AG04450 (cell line): Measurements from ENCODE around the gene PITPNM3. TPM values are rescaled to one million over a fixed set of nuclear protein-coding genes. Genes with fewer than 3 reads are reported as not detected.

Experiments used
- CTCF ChIA-PET: fragments of 300-600, 350-600 bp; formaldehyde crosslinking; extraction: SDS; loops from one replicate; lab custom pipeline; 2022; ENCODE audit warnings: antibody characterized with exemption, inconsistent platforms; lab: Charles Lee
- POLR2A ChIA-PET: fragments of 350-600 bp; formaldehyde crosslinking; extraction: SDS; loops from one replicate; lab custom pipeline; 2021; ENCODE audit warnings: antibody characterized with exemption, inconsistent platforms; lab: Yijun Ruan, JAX
- DNase-seq: peaks from one replicate; pipeline ENCODE4 v3.0.0-alpha.2; 2011; ENCODE audit warnings: low read depth, low spot score
- H3K27ac ChIP-seq: one replicate; pipeline ENCODE4 v1.5.1; 2012; ENCODE audit warnings: low read depth, low read length, control low read depth
- H3K27me3 ChIP-seq: one replicate; pipeline ENCODE4 v1.6.0; 2012; ENCODE audit warnings: low read length; ENCODE audit not compliant: control insufficient read depth, insufficient read depth
- H3K4me3 ChIP-seq: 2 replicates; pipeline ENCODE4 v1.5.1; 2011; ENCODE audit warnings: mild to moderate bottlenecking, low read depth, low read length, control low read depth
- H3K9me3 ChIP-seq: 2 replicates; pipeline ENCODE4 v1.5.1; 2012; ENCODE audit warnings: low read length; ENCODE audit not compliant: control insufficient read depth, insufficient read depth
- CTCF ChIP-seq: IDR thresholded peaks from 2 replicates; pipeline ENCODE4 v1.5.1; 2011; ENCODE audit warnings: low read depth, low read length, control low read depth, inconsistent platforms
- polyA plus RNA-seq: library from polyadenylated mRNA; depleted of rRNA; stranded (reverse); fragments of >200 nt; gene quantifications from 2 replicates; pipeline ENCODE4 v1.2.3, GENCODE V29; 2011

The PITPNM3 gene
- polyA plus RNA-seq, 1 experiment: 0.38 TPM

GRCh38 chr17:6547336-6547735, 9.0 kb downstream of the PITPNM3 start:
- Histone ChIP-seq H3K27ac (no peak overlapping the region), H3K27me3 (peaks cover 9% of the 10 kb centered on the region), H3K9me3 (no peaks in the 10 kb centered on the region), H3K4me3 (no peak overlapping the region)
- ChIA-PET CTCF (no interaction called here), POLR2A (no interaction called here)
- no peak for TF ChIP-seq CTCF
- DNase-seq: no peak

GRCh38 chr17:6546069-6546718, 10.2 kb downstream of the PITPNM3 start:
- POLR2A ChIA-PET: no interaction called here
- H3K27me3 ChIP-seq: peaks cover 9% of the 10 kb centered on the region
- DNase-seq: no peak
- H3K9me3 ChIP-seq: no peaks in the 10 kb centered on the region
- no peak for TF ChIP-seq CTCF
- CTCF ChIA-PET: no interaction called here
- H3K4me3 ChIP-seq: no peak overlapping the region
- no peak overlapping the region for H3K27ac ChIP-seq

GRCh38 chr17:6545291-6545690, 11.1 kb downstream of the PITPNM3 start:
- ChIA-PET POLR2A (no interaction called here), CTCF (no interaction called here)
- no peak overlapping the region for H3K4me3 ChIP-seq
- peaks cover 9% of the 10 kb centered on the region for H3K27me3 ChIP-seq
- TF ChIP-seq CTCF: no peak
- no peaks in the 10 kb centered on the region for H3K9me3 ChIP-seq
- no peak for DNase-seq
- H3K27ac ChIP-seq: no peak overlapping the region

- ChIA-PET POLR2A (no interaction called here), CTCF (no interaction called here)
- no peak for DNase-seq
- no peak for TF ChIP-seq CTCF
- peaks cover 11% of the 10 kb centered on the region for H3K27me3 ChIP-seq
- peaks cover 1% of the 10 kb centered on the region for H3K9me3 ChIP-seq
- no peak overlapping the region for H3K27ac ChIP-seq
- no peak overlapping the region for H3K4me3 ChIP-seq
Measured at GRCh38 chr17:6544011-6544370, 12.4 kb downstream of the PITPNM3 start.

GRCh38 chr17:6543079-6544010, 13.0 kb downstream of the PITPNM3 start:
- ChIA-PET POLR2A (no interaction called here), CTCF (no interaction called here)
- Histone ChIP-seq H3K9me3 (peaks cover 4% of the 10 kb centered on the region), H3K27me3 (peaks cover 11% of the 10 kb centered on the region), H3K4me3 (no peak overlapping the region), H3K27ac (no peak overlapping the region)
- no peak for TF ChIP-seq CTCF
- DNase-seq: no peak
